Caki2 (cell line): ENCODE data around the gene DPEP2. TPM values are rescaled to one million over a fixed set of nuclear protein-coding genes. Genes with fewer than 3 reads are reported as not detected.
"Not testable (repeated sequence)": the region's sequence is repeated elsewhere in the genome, so short reads cannot be mapped to it uniquely, and the experiment has no call there.

ENCODE experiments used
- DNase-seq: peaks from one replicate; pipeline ENCODE4 v3.0.0-alpha.2; 2015; ENCODE audit warnings: low read depth
- in situ Hi-C: cut with HindIII; loops from 2 replicates; pipeline ENCODE4 v1.10.0; 2016; ENCODE audit warnings: low sequenced_read_pairs, low pct_unique_long_range_greater_than_20kb, mixed read lengths
- total RNA-seq: library from RNA; depleted of rRNA; stranded (reverse); fragments of >200 nt; shearing (Covaris generic); gene quantifications from 2 replicates; pipeline ENCODE4 v1.2.3, GENCODE V29; 2014; ENCODE audit warnings: low replicate concordance

Gene DPEP2
- total RNA-seq, 1 experiment from 2014 or later, result not detected

GRCh38 chr16:67986949-67987348 lies 12.3 kb downstream of the DPEP2 start:
- no peak for DNase-seq
- in situ Hi-C loops, result no loop called here

- in situ Hi-C loops, result no loop called here
- no peak for DNase-seq
These were observed 17.1 kb downstream of the DPEP2 start for GRCh38 chr16:67982011-67982696.

- DNase-seq, result no peak
- in situ Hi-C loops, result no loop called here
These were observed 19.2 kb downstream of the DPEP2 start, which contains the start of gene DPEP3 for GRCh38 chr16:67979955-67980678. DPEP3 (minus strand) TSS chr16:67980499; CDS start chr16:67980380, 119 bp downstream.

- in situ Hi-C loops, result no loop called here
These were observed 21.6 kb downstream of the DPEP2 start for GRCh38 chr16:67977469-67978227.

GRCh38 chr16:67977005-67977404 lies 22.3 kb downstream of the DPEP2 start:
- no peak for DNase-seq

More at GRCh38 chr16:67977469-67978227, 21.6 kb downstream of the DPEP2 start:
- no peak for DNase-seq

GRCh38 chr16:67976205-67976604 lies 23.1 kb downstream of the DPEP2 start:
- no peak for DNase-seq

More at GRCh38 chr16:67977005-67977404, 22.3 kb downstream of the DPEP2 start:
- in situ Hi-C loops, result no loop called here

GRCh38 chr16:67975321-67976105 lies 23.8 kb downstream of the DPEP2 start:
- in situ Hi-C loops, result no loop called here

More at GRCh38 chr16:67976205-67976604, 23.1 kb downstream of the DPEP2 start:
- in situ Hi-C loops, result no loop called here

GRCh38 chr16:67972285-67972684 lies 27.0 kb downstream of the DPEP2 start:
- in situ Hi-C loops, DNase-seq: not testable (repeated sequence)

More at GRCh38 chr16:67975321-67976105, 23.8 kb downstream of the DPEP2 start:
- no peak for DNase-seq

- no peak for DNase-seq
- in situ Hi-C loops, result no loop called here
These were observed 28.2 kb downstream of the DPEP2 start for GRCh38 chr16:67971111-67971510.

GRCh38 chr16:67969254-67970039 lies 29.8 kb downstream of the DPEP2 start:
- no peak for DNase-seq
- in situ Hi-C loops, result no loop called here

GRCh38 chr16:67968400-67969253 lies 30.7 kb downstream of the DPEP2 start, which contains the start of gene SLC12A4:
SLC12A4 (minus strand) TSS chr16:67968637; CDS start chr16:67968553, 84 bp downstream.
- DNase-seq, result peak; percentile 72
- in situ Hi-C loops, result no loop called here

GRCh38 chr16:67967958-67968399 lies 31.3 kb downstream of the DPEP2 start:
- in situ Hi-C loops, result no loop called here
- no peak for DNase-seq

- DNase-seq, result no peak
- in situ Hi-C loops, result no loop called here
These were observed 31.9 kb downstream of the DPEP2 start for GRCh38 chr16:67967183-67967957.

- in situ Hi-C loops, result no loop called here
- DNase-seq, result peak; percentile 54
These were observed 32.6 kb downstream of the DPEP2 start for GRCh38 chr16:67966549-67967182.
